ENCODE data around the gene UBE2N. TPM values are rescaled to one million over a fixed set of nuclear protein-coding genes. Genes with fewer than 3 reads are reported as not detected.

The UBE2N gene
- total and polyA plus RNA-seq, 2 of the 8 experiments (the other 6 are each of a cell fraction or from before 2014, with no cell fraction given) = 108 to 225 TPM

GRCh38 chr12:93467351-93468007, 25.7 kb upstream of the UBE2N start, which contains the start of gene MRPL42 (continued):
- TF ChIP-seq CHD7 (IDR thresholded peaks at IDR 0.05; ENCODE audit: insufficient replicate concordance, low read length) (no peak), GTF2F1 (IDR thresholded peaks at IDR 0.05; ENCODE audit: borderline replicate concordance, low read depth, low read length) (peak; percentile 33; the same call in 1 of the 2 replicates), CHD1 (IDR thresholded peaks at IDR 0.05; ENCODE audit: low read depth, low read length) (no peak), RAD21 (IDR thresholded peaks at IDR 0.05 in 1 of 2, conservative IDR thresholded peaks at IDR 0.05 in 1 of 2; ENCODE audit: low read depth in 2 of 2, low read length in 2 of 2) (peak; percentile 20 to 21; a peak in 3 of 4 replicates), SIX5 (IDR thresholded peaks at IDR 0.05; ENCODE audit: low read depth, low read length) (peak; percentile 75), KDM5A (IDR thresholded peaks at IDR 0.05; ENCODE audit: low read length) (peak; percentile 43; the same call in 1 of the 2 replicates), CTBP2 (IDR thresholded peaks at IDR 0.05; ENCODE audit: borderline replicate concordance, insufficient read depth, insufficient read length, low read length) (no peak)
- TF ChIP-seq, protein P1, sequence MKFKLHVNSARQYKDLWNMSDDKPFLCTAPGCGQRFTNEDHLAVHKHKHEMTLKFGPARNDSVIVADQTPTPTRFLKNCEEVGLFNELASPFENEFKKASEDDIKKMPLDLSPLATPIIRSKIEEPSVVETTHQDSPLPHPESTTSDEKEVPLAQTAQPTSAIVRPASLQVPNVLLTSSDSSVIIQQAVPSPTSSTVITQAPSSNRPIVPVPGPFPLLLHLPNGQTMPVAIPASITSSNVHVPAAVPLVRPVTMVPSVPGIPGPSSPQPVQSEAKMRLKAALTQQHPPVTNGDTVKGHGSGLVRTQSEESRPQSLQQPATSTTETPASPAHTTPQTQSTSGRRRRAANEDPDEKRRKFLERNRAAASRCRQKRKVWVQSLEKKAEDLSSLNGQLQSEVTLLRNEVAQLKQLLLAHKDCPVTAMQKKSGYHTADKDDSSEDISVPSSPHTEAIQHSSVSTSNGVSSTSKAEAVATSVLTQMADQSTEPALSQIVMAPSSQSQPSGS (IDR thresholded peaks at IDR 0.05; ENCODE audit: low read length) = no peak
